GM12891 (cell line): Measurements from ENCODE around the gene SQOR.
A peak's percentile ranks its signal among the peaks of the same experiment; 100 is the strongest.

Source experiments
- DNase-seq: peaks from one replicate; pipeline ENCODE4 v3.0.0; 2011; ENCODE audit warnings: low spot score; ENCODE audit not compliant: insufficient read length
- FAIRE-seq: peaks from 2 replicates; lab custom pipeline; 2011; peaks lifted over from hg19 to GRCh38; lab: Jason Lieb, UNC
- PAX5 ChIP-seq: IDR thresholded peaks from 2 replicates; pipeline ENCODE4 v1.6.1; 2011; ENCODE audit warnings: low read length, moderate library complexity, mild to moderate bottlenecking; ENCODE audit not compliant: insufficient read depth, severe bottlenecking
- POLR2A ChIP-seq: IDR thresholded peaks from 2 replicates; pipeline ENCODE4 v1.6.1; 2011; ENCODE audit warnings: low read depth, low read length, control low read depth
- POLR2AphosphoS5 ChIP-seq: IDR thresholded peaks from 2 replicates; pipeline ENCODE4 v1.6.1; 2011; ENCODE audit warnings: low read depth, low read length, control low read depth
- POU2F2 ChIP-seq: IDR thresholded peaks from 2 replicates; pipeline ENCODE4 v1.6.1; 2011; ENCODE audit warnings: low read depth, mild to moderate bottlenecking, control low read depth, low read length, moderate library complexity
- SPI1 ChIP-seq: IDR thresholded peaks from 2 replicates; pipeline ENCODE4 v1.6.1; 2011; ENCODE audit warnings: low read depth, low read length, control low read depth
- TAF1 ChIP-seq: IDR thresholded peaks from 2 replicates; pipeline ENCODE4 v1.6.1; 2011; ENCODE audit warnings: low read depth, low read length, control low read depth

SQOR gene

GRCh38 chr15:45705510-45706473 lies 71.0 kb downstream of the SQOR start:
- FAIRE-seq (peak; percentile 98), DNase-seq (peak; percentile 45)
- TF ChIP-seq SPI1: no peak
- no peak for TF ChIP-seq PAX5
- no peak for TF ChIP-seq POLR2A
- no peak for TF ChIP-seq POLR2AphosphoS5
- TF ChIP-seq POU2F2: no peak
- TF ChIP-seq TAF1: no peak

- DNase-seq: no peak
- no peak for TF ChIP-seq SPI1
- no peak for FAIRE-seq
These were observed 75.8 kb downstream of the SQOR start for GRCh38 chr15:45710657-45711056.

GRCh38 chr15:45714590-45715488 lies 80.0 kb downstream of the SQOR start:
- DNase-seq: no peak
- TF ChIP-seq TAF1: no peak
- no peak for TF ChIP-seq POLR2A
- TF ChIP-seq POU2F2: no peak
- TF ChIP-seq SPI1: no peak
- TF ChIP-seq PAX5: no peak
- no peak for TF ChIP-seq POLR2AphosphoS5
- peak; percentile 88 for FAIRE-seq

GRCh38 chr15:45715528-45715927 lies 80.7 kb downstream of the SQOR start:
- FAIRE-seq (no peak), DNase-seq (no peak)
- TF ChIP-seq SPI1 (peak; percentile 41; the same call in 1 of the 2 replicates), TAF1 (no peak), POLR2AphosphoS5 (no peak), POU2F2 (no peak), PAX5 (no peak)

- FAIRE-seq (no peak), DNase-seq (no peak)
- TF ChIP-seq SPI1 (no peak), POLR2AphosphoS5 (no peak), PAX5 (no peak), POU2F2 (no peak), POLR2A (no peak), TAF1 (no peak)
These were observed 84.7 kb downstream of the SQOR start for GRCh38 chr15:45719490-45719889.

GRCh38 chr15:45720183-45720582 lies 85.4 kb downstream of the SQOR start:
- no peak for DNase-seq
- no peak for FAIRE-seq
- no peak for TF ChIP-seq POU2F2
- TF ChIP-seq POLR2AphosphoS5: no peak
- TF ChIP-seq TAF1: no peak
- TF ChIP-seq PAX5: no peak
- no peak for TF ChIP-seq POLR2A
- no peak for TF ChIP-seq SPI1

GRCh38 chr15:45728641-45729040 lies 93.8 kb downstream of the SQOR start:
- FAIRE-seq: no peak
- no peak for TF ChIP-seq POLR2AphosphoS5
- TF ChIP-seq TAF1: no peak
- TF ChIP-seq POLR2A: no peak
- TF ChIP-seq POU2F2: no peak
- no peak for TF ChIP-seq PAX5
- TF ChIP-seq SPI1: no peak
- no peak for DNase-seq

- TF ChIP-seq POLR2AphosphoS5: no peak
- no peak for TF ChIP-seq POU2F2
- TF ChIP-seq PAX5: no peak
- TF ChIP-seq TAF1: no peak
- TF ChIP-seq POLR2A: no peak
- TF ChIP-seq SPI1: no peak
- DNase-seq (no peak), FAIRE-seq (no peak)
These were observed 94.3 kb downstream of the SQOR start for GRCh38 chr15:45729141-45729540.

- no peak for DNase-seq
- TF ChIP-seq POLR2AphosphoS5 (no peak), PAX5 (no peak)
- FAIRE-seq: no peak
These were observed 96.5 kb downstream of the SQOR start for GRCh38 chr15:45731343-45731742.

- DNase-seq (no peak), FAIRE-seq (no peak)
- no peak for TF ChIP-seq POU2F2
- no peak for TF ChIP-seq TAF1
- TF ChIP-seq POLR2A: no peak
- no peak for TF ChIP-seq SPI1
- TF ChIP-seq POLR2AphosphoS5: no peak
- TF ChIP-seq PAX5: no peak
These were observed 97.8 kb downstream of the SQOR start for GRCh38 chr15:45732662-45733061.
